Spleen (tissue), 11 donors: ENCODE results near the gene RNF115. TPM values are rescaled to one million over a fixed set of nuclear protein-coding genes. Genes with fewer than 3 reads are reported as not detected.

ENCODE experiments used
- DNase-seq: peaks from one replicate; pipeline ENCODE4 v3.0.0-alpha.2; 2020
- H3K27ac ChIP-seq, 8 donors: fragments of 200-600 bp; sonication (generic) in 7 of 8; 1 replicate in 4 of 8; 2 replicates in 4 of 8; pipeline versions ENCODE4 v1.5.0 to v1.8.0; 2016 to 2021; ENCODE audit warnings: inconsistent platforms in 4 of 8, mild to moderate bottlenecking in 4 of 8, moderate library complexity in 1 of 8
- H3K27me3 ChIP-seq, 7 donors: fragments of 200-600 bp; sonication (generic) in 6 of 7; replicated peaks in 1 of 7; 1 replicate in 4 of 7; 2 replicates in 3 of 7; pipeline versions ENCODE4 v1.5.0 to v1.8.0; 2016 to 2021; ENCODE audit warnings: inconsistent platforms in 3 of 7, mild to moderate bottlenecking in 1 of 7
- H3K36me3 ChIP-seq, 6 donors: fragments of 200-600 bp; sonication (generic) in 5 of 6; 1 replicate in 4 of 6; 2 replicates in 2 of 6; pipeline versions ENCODE4 v1.5.0 to v1.8.0; 2016 to 2021; ENCODE audit warnings: inconsistent platforms in 2 of 6
- H3K4me1 ChIP-seq, 6 donors: fragments of 200-600 bp; sonication (generic) in 5 of 6; 1 replicate in 3 of 6; 2 replicates in 3 of 6; pipeline versions ENCODE4 v1.5.0 to v1.8.0; 2016 to 2021; ENCODE audit warnings: inconsistent platforms in 3 of 6
- H3K4me3 ChIP-seq, 8 donors: fragments of 200-600 bp; sonication (generic) in 7 of 8; 1 replicate in 4 of 8; 2 replicates in 4 of 8; pipeline versions ENCODE4 v1.5.0 to v1.8.0; 2016 to 2021; ENCODE audit warnings: inconsistent platforms in 4 of 8, mild to moderate bottlenecking in 4 of 8, moderate library complexity in 2 of 8
- H3K9me3 ChIP-seq, 8 donors: fragments of 200-600 bp; sonication (generic) in 7 of 8; 1 replicate in 4 of 8; 2 replicates in 4 of 8; pipeline versions ENCODE4 v1.5.0 to v1.8.0; 2016 to 2021; ENCODE audit warnings: inconsistent platforms in 4 of 8
- CTCF ChIP-seq, 11 experiments: fragments of 200-600 bp in 7 of 11; fragments of 450-650 bp in 4 of 11; sonication (generic) in 4 of 11; IDR thresholded peaks in 8 of 11; conservative IDR thresholded peaks in 3 of 11; 1 replicate in 7 of 11; 2 replicates in 4 of 11; pipeline versions ENCODE4 v1.4.0 to v1.8.0; 2016 to 2021; ENCODE audit warnings: antibody characterized with exemption in 11 of 11, inconsistent platforms in 4 of 11, mild to moderate bottlenecking in 1 of 11
- POLR2A ChIP-seq, 3 donors: fragments of 450-650 bp; IDR thresholded peaks; one replicate each; pipeline ENCODE4 v1.5.1; 2017; ENCODE audit warnings: antibody characterized with exemption in 3 of 3, mild to moderate bottlenecking in 1 of 3
- POLR2AphosphoS5 ChIP-seq, 3 donors: sonication (generic); formaldehyde crosslinking; IDR thresholded peaks; one replicate each; pipeline ENCODE4 v1.5.1; 2017; ENCODE audit warnings: antibody characterized with exemption in 3 of 3
- WGBS, 5 donors: extraction: QIAGEN DNeasy Blood & Tissue Kit in 3 of 5; methylation state at CpG; one replicate each; pipeline versions ENCODE4 v1.1.5 to v1.1.7; 2013 to 2018; 5-methylcytosine and 5-hydroxymethylcytosine counted together
- intact Hi-C: fragments of 100-400 bp; cut with DNase I; formaldehyde crosslinking; loops from one replicate; pipeline ENCODE4 v1.15.0; 2023; ENCODE audit warnings: low total_unique reads
- microRNA-seq, 3 donors: library from miRNA; unstranded; fragments of <30 nt; microRNA quantifications; one replicate each; pipeline versions ENCODE4 to v1.1.0, GENCODE V29; 2019 to 2020
- polyA plus RNA-seq, 3 donors: library from polyadenylated mRNA; stranded (reverse); fragments of 200-250 nt; gene quantifications; one replicate each; pipeline ENCODE4 v1.2.1, GENCODE V29; 2013
- small RNA-seq, 4 donors: library from RNA; depleted of rRNA; stranded (forward); fragments of <200 nt; gene quantifications; one replicate each; pipeline ENCODE3, GENCODE V24; 2016
- total RNA-seq, 7 donors: library from RNA; depleted of rRNA in 3 of 7; stranded (reverse); fragments of >200 nt in 3 of 7; fragmentation: NEBNext Ultra II Directional in 4 of 7; extraction: Animal tissue kit (Norgen Biotek cat#: 25700) in 4 of 7; gene quantifications; one replicate each; pipeline versions ENCODE4 v1.1.0 to v1.2.1, GENCODE V29; 2016 to 2021
- donor health status: healthy with polysubstance abuse.
- donor health status: DM: no; HTN: no; CAD: no; lungs with moderate emphysema.
- donor health status: DM: no; HTN: no; CAD: no.
- donor health status: Bipolar disorder and iron deficiency.
- donor health status: healthy.
- donor health status: DM: no; HTN: no; CAD: no.
- donor health status: DM: yes; HTN: yes; CAD: no.

The RNF115 gene
- total and polyA plus RNA-seq, 10 donors = 4.8 to 27.2 (median 15.0) TPM

- Histone ChIP-seq H3K27ac (no peak overlapping the region), H3K4me1 (peaks cover 0 to 29% (median 17%) of the 10 kb centered on the region in 6 donors), H3K4me3 (no peak overlapping the region), H3K27me3 (no peaks in the 10 kb centered on the region), H3K9me3 (no peaks in the 10 kb centered on the region), H3K36me3 (no peaks in the 10 kb centered on the region)
- TF ChIP-seq POLR2AphosphoS5 (IDR thresholded peaks at IDR 0.05) (no peak), CTCF (IDR thresholded peaks at IDR 0.05 in 8 of 11, conservative IDR thresholded peaks at IDR 0.05 in 3 of 11) (no peak), POLR2A (IDR thresholded peaks at IDR 0.05) (no peak)
- WGBS, 5 donors = 85 to 95% (median 87%) methylated on average over 11 of the region's 11 CpGs
- intact Hi-C loops = no loop called here
- DNase-seq = no peak
Measured at GRCh38 chr1:145692785-145693443, 131.0 kb downstream of the RNF115 start.

GRCh38 chr1:145690587-145691558 is 133.0 kb downstream of the RNF115 start:
- DNase-seq = no peak
- Histone ChIP-seq H3K27ac (peak overlapping the region in 4 of 8 donors; percentile 2 to 68 (median 40)), H3K4me1 (peaks cover 0 to 29% (median 17%) of the 10 kb centered on the region in 6 donors), H3K36me3 (no peaks in the 10 kb centered on the region), H3K27me3 (no peaks in the 10 kb centered on the region), H3K9me3 (no peaks in the 10 kb centered on the region), H3K4me3 (no peak overlapping the region)
- intact Hi-C loops = no loop called here
- 62 to 64% (median 62%) methylated on average over 5 of the region's 5 CpGs for WGBS, 5 donors
- TF ChIP-seq POLR2A (IDR thresholded peaks at IDR 0.05) (no peak), POLR2AphosphoS5 (IDR thresholded peaks at IDR 0.05) (no peak), CTCF (IDR thresholded peaks at IDR 0.05 in 8 of 11, conservative IDR thresholded peaks at IDR 0.05 in 3 of 11) (no peak)

- H3K27ac ChIP-seq = peak overlapping the region in 4 of 8 donors; percentile 14 to 68 (median 44)
- H3K4me3 ChIP-seq = no peak overlapping the region
- no peaks in the 10 kb centered on the region for H3K36me3 ChIP-seq
- peaks cover 0 to 29% (median 17%) of the 10 kb centered on the region in 6 donors for H3K4me1 ChIP-seq
- H3K9me3 ChIP-seq = no peaks in the 10 kb centered on the region
- TF ChIP-seq CTCF (IDR thresholded peaks at IDR 0.05 in 8 of 11, conservative IDR thresholded peaks at IDR 0.05 in 3 of 11) = no peak
- no peak for TF ChIP-seq POLR2A (IDR thresholded peaks at IDR 0.05)
- TF ChIP-seq POLR2AphosphoS5 (IDR thresholded peaks at IDR 0.05) = no peak
- no peak for DNase-seq
- H3K27me3 ChIP-seq = no peaks in the 10 kb centered on the region
- 93 to 95% (median 93%) methylated on average over 6 of the region's 6 CpGs for WGBS, 5 donors
- intact Hi-C loops = no loop called here
Measured at GRCh38 chr1:145689922-145690321, 134.0 kb downstream of the RNF115 start.

GRCh38 chr1:145688924-145689323 is 135.0 kb downstream of the RNF115 start:
- peaks cover 0 to 29% (median 17%) of the 10 kb centered on the region in 6 donors for H3K4me1 ChIP-seq
- TF ChIP-seq POLR2AphosphoS5 (IDR thresholded peaks at IDR 0.05) = no peak
- intact Hi-C loops = no loop called here
- H3K4me3 ChIP-seq = no peak overlapping the region
- no peak for DNase-seq
- H3K9me3 ChIP-seq = no peaks in the 10 kb centered on the region
- WGBS, 5 donors = 86 to 100% (median 90%) methylated on average over 1 to 6 of the region's 6 CpGs
- H3K27me3 ChIP-seq = no peaks in the 10 kb centered on the region
- peak overlapping the region in 4 of 8 donors; percentile 3 to 68 (median 44) for H3K27ac ChIP-seq
- no peaks in the 10 kb centered on the region for H3K36me3 ChIP-seq

Small RNA genes lying within 50 kb of the gene (microRNA-seq; reads per million reads assigned to microRNA genes)
- 0 to 0.70 (median 0) reads per million in 3 donors for gene MIR6736

Small RNA genes lying within 50 kb of the gene (small RNA-seq; reads per million reads assigned to genes)
- gene MIR6736 = 0 reads per million in 4 donors

Other genes with a start within 250 kb of the RNF115 start
- gene GPR89A, start 216.1 kb downstream of the RNF115 start, total RNA-seq = 10 to 100 TPM; 20.7 to 49.8 (median 27.1) TPM
- 10 to 100 TPM in 1 of 3 donors, 1 to 10 TPM in 2; 8.7 to 10.5 (median 10.0) TPM for gene GPR89A, start 216.1 kb downstream of the RNF115 start, polyA plus RNA-seq
- gene PDZK1, start 116.7 kb downstream of the RNF115 start, total RNA-seq = under 1 TPM in 3 of 7 donors, not detected in 4; 0.27 to 0.52 (median 0.41) TPM
- gene PDZK1, start 116.7 kb downstream of the RNF115 start, polyA plus RNA-seq = under 1 TPM; 0.26 to 0.63 (median 0.33) TPM
- gene CD160, start 104.6 kb downstream of the RNF115 start, total RNA-seq = 10 to 100 TPM in 2 of 7 donors, 1 to 10 TPM in 5; 5.2 to 17.7 (median 7.3) TPM
- 1 to 10 TPM; 2.2 to 2.9 (median 2.3) TPM for gene CD160, start 104.6 kb downstream of the RNF115 start, polyA plus RNA-seq
- 10 to 100 TPM; 28.5 to 37.0 (median 32.5) TPM for gene POLR3C, start 105 bp upstream of the RNF115 start, total RNA-seq
- 10 to 100 TPM; 15.7 to 17.2 (median 16.2) TPM for gene POLR3C, start 105 bp upstream of the RNF115 start, polyA plus RNA-seq
- gene NUDT17, start 21.5 kb upstream of the RNF115 start, total RNA-seq = 1 to 10 TPM; 4.3 to 7.5 (median 5.4) TPM
- 1 to 10 TPM; 4.8 to 6.7 (median 4.8) TPM for gene NUDT17, start 21.5 kb upstream of the RNF115 start, polyA plus RNA-seq
- gene PIAS3, start 35.0 kb upstream of the RNF115 start, total RNA-seq = 10 to 100 TPM; 20.1 to 29.5 (median 26.2) TPM
- 10 to 100 TPM; 10.1 to 16.9 (median 11.7) TPM for gene PIAS3, start 35.0 kb upstream of the RNF115 start, polyA plus RNA-seq
- gene ANKRD35, start 61.8 kb upstream of the RNF115 start, total RNA-seq = 1 to 10 TPM in 1 of 7 donors, under 1 TPM in 6; 0.26 to 1.3 (median 0.47) TPM
- under 1 TPM; 0.38 to 0.65 (median 0.57) TPM for gene ANKRD35, start 61.8 kb upstream of the RNF115 start, polyA plus RNA-seq
- 1 to 10 TPM in 6 of 7 donors, under 1 TPM in 1; 0.69 to 5.3 (median 3.0) TPM for gene ITGA10, start 86.0 kb upstream of the RNF115 start, total RNA-seq
- gene ITGA10, start 86.0 kb upstream of the RNF115 start, polyA plus RNA-seq = 1 to 10 TPM; 1.0 to 2.1 (median 2.0) TPM
- 10 to 100 TPM; 23.4 to 35.4 (median 32.3) TPM for gene PEX11B, start 94.6 kb upstream of the RNF115 start, total RNA-seq
- 10 to 100 TPM; 20.3 to 28.0 (median 26.7) TPM for gene PEX11B, start 94.6 kb upstream of the RNF115 start, polyA plus RNA-seq
- gene RBM8A, start 103.4 kb upstream of the RNF115 start, total RNA-seq = 100 to 1,000 TPM; 111 to 187 (median 122) TPM
- gene RBM8A, start 103.4 kb upstream of the RNF115 start, polyA plus RNA-seq = 100 to 1,000 TPM in 2 of 3 donors, 10 to 100 TPM in 1; 87.0 to 117 (median 101) TPM
- 10 to 100 TPM; 35.1 to 52.9 (median 39.5) TPM for gene LIX1L, start 133.9 kb upstream of the RNF115 start, total RNA-seq
- 10 to 100 TPM; 11.0 to 17.8 (median 14.4) TPM for gene LIX1L, start 133.9 kb upstream of the RNF115 start, polyA plus RNA-seq
- 1 to 10 TPM in 5 of 7 donors, under 1 TPM in 2; 0.79 to 3.1 (median 1.2) TPM for gene ANKRD34A, start 140.5 kb upstream of the RNF115 start, total RNA-seq
- gene ANKRD34A, start 140.5 kb upstream of the RNF115 start, polyA plus RNA-seq = under 1 TPM; 0.57 to 0.99 (median 0.62) TPM
- gene POLR3GL, start 140.6 kb upstream of the RNF115 start, total RNA-seq = 10 to 100 TPM; 22.1 to 34.0 (median 31.1) TPM
- 10 to 100 TPM; 55.6 to 69.2 (median 63.0) TPM for gene POLR3GL, start 140.6 kb upstream of the RNF115 start, polyA plus RNA-seq
- gene TXNIP, start 172.5 kb upstream of the RNF115 start, total RNA-seq = 1,000 to 10,000 TPM in 5 of 7 donors, 100 to 1,000 TPM in 2; 622 to 2,368 (median 1,747) TPM
- gene TXNIP, start 172.5 kb upstream of the RNF115 start, polyA plus RNA-seq = 100 to 1,000 TPM; 446 to 779 (median 670) TPM
- not detected for gene HJV, start 197.6 kb upstream of the RNF115 start, total RNA-seq
- gene HJV, start 197.6 kb upstream of the RNF115 start, polyA plus RNA-seq = not detected